HL-60 (cell line): ENCODE results near the gene TADA2B.

Experiments
- GABPA ChIP-seq: IDR thresholded peaks from 2 replicates; pipeline ENCODE4 v1.6.1; 2012; ENCODE audit warnings: low read depth
- POLR2AphosphoS5 ChIP-seq: IDR thresholded peaks from 2 replicates; pipeline ENCODE4 v1.6.1; 2012; ENCODE audit warnings: low read depth
- SPI1 ChIP-seq: IDR thresholded peaks from 2 replicates; pipeline ENCODE4 v1.6.1; 2012; ENCODE audit warnings: low read depth, mild to moderate bottlenecking, borderline replicate concordance
- TF ChIP-seq, protein P1 (sequence below): IDR thresholded peaks from one replicate; pipeline ENCODE4 v1.5.1; 2011; ENCODE audit warnings: low read length, control low read depth, inconsistent platforms; ENCODE audit not compliant: insufficient read depth
- TF ChIP-seq, protein P2 (sequence below): IDR thresholded peaks from 2 replicates; pipeline ENCODE4 v1.6.1; 2012; ENCODE audit warnings: low read depth; ENCODE audit not compliant: insufficient replicate concordance

DNA sequence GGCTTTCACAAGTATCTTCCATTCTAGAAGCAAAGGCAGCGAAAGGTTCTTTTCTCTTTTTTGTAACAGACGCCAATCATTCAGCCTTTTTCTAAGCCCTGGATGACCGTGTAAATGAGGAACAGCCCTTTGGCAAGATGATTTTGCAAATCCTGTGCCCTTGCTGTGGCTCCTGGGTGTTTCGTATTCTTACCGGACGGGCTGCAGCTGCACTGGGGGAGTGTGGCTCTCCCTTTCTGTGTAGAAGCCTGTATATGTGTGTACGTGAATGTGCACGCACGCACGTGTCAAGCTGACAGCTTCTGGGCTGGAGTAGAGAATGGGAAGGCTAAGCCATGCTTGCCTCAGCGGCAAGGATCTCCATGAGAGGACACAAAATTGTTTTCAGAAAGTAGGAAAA lies 16.5 kb downstream of the TADA2B start:
- TF ChIP-seq, protein P1, sequence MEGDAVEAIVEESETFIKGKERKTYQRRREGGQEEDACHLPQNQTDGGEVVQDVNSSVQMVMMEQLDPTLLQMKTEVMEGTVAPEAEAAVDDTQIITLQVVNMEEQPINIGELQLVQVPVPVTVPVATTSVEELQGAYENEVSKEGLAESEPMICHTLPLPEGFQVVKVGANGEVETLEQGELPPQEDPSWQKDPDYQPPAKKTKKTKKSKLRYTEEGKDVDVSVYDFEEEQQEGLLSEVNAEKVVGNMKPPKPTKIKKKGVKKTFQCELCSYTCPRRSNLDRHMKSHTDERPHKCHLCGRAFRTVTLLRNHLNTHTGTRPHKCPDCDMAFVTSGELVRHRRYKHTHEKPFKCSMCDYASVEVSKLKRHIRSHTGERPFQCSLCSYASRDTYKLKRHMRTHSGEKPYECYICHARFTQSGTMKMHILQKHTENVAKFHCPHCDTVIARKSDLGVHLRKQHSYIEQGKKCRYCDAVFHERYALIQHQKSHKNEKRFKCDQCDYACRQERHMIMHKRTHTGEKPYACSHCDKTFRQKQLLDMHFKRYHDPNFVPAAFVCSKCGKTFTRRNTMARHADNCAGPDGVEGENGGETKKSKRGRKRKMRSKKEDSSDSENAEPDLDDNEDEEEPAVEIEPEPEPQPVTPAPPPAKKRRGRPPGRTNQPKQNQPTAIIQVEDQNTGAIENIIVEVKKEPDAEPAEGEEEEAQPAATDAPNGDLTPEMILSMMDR: no peak
- TF ChIP-seq GABPA: 0 out of 2 replicates have a peak, but pooled peaks have one; percentile 35
- TF ChIP-seq, protein P2, sequence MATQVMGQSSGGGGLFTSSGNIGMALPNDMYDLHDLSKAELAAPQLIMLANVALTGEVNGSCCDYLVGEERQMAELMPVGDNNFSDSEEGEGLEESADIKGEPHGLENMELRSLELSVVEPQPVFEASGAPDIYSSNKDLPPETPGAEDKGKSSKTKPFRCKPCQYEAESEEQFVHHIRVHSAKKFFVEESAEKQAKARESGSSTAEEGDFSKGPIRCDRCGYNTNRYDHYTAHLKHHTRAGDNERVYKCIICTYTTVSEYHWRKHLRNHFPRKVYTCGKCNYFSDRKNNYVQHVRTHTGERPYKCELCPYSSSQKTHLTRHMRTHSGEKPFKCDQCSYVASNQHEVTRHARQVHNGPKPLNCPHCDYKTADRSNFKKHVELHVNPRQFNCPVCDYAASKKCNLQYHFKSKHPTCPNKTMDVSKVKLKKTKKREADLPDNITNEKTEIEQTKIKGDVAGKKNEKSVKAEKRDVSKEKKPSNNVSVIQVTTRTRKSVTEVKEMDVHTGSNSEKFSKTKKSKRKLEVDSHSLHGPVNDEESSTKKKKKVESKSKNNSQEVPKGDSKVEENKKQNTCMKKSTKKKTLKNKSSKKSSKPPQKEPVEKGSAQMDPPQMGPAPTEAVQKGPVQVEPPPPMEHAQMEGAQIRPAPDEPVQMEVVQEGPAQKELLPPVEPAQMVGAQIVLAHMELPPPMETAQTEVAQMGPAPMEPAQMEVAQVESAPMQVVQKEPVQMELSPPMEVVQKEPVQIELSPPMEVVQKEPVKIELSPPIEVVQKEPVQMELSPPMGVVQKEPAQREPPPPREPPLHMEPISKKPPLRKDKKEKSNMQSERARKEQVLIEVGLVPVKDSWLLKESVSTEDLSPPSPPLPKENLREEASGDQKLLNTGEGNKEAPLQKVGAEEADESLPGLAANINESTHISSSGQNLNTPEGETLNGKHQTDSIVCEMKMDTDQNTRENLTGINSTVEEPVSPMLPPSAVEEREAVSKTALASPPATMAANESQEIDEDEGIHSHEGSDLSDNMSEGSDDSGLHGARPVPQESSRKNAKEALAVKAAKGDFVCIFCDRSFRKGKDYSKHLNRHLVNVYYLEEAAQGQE: peak; percentile 40
- peak; percentile 97 for TF ChIP-seq POLR2AphosphoS5
- TF ChIP-seq SPI1: peak; percentile 98
